HFFc6 (cell line): ENCODE data around the gene CSNK2A3. TPM values are rescaled to one million over a fixed set of nuclear protein-coding genes. Genes with fewer than 3 reads are reported as not detected.

ENCODE experiments used
- DNase-seq: peaks from one replicate; pipeline ENCODE4 v3.0.0-alpha.2; 2018
- H3K27ac Mint-ChIP-seq: 2 replicates; pipeline ENCODE4 v1.8.0; 2020; ENCODE audit warnings: mild to moderate bottlenecking, mixed read lengths
- H3K27me3 Mint-ChIP-seq: 2 replicates; pipeline ENCODE4 v1.8.0; 2021; ENCODE audit warnings: mild to moderate bottlenecking, moderate library complexity, mixed read lengths; ENCODE audit not compliant: insufficient read depth
- H3K36me3 Mint-ChIP-seq: 2 replicates; pipeline ENCODE4 v1.8.0; 2021; ENCODE audit warnings: low read depth, mixed read lengths
- H3K4me1 Mint-ChIP-seq: 2 replicates; pipeline ENCODE4 v1.8.0; 2020; ENCODE audit warnings: low read depth, mixed read lengths
- H3K4me3 Mint-ChIP-seq: 2 replicates; pipeline ENCODE4 v1.8.0; 2020; ENCODE audit warnings: mild to moderate bottlenecking, moderate library complexity, mixed read lengths
- H3K9me3 Mint-ChIP-seq: 2 replicates; pipeline ENCODE4 v1.8.0; 2020; ENCODE audit warnings: mild to moderate bottlenecking, mixed read lengths
- CTCF ChIP-seq: fragments of 200-600 bp; sonication (generic); IDR thresholded peaks from 2 replicates; pipeline ENCODE4 v1.5.0; 2021; ENCODE audit warnings: antibody characterized with exemption, mild to moderate bottlenecking
- total RNA-seq, 6 experiments: library from RNA; stranded (reverse); fragmentation: NEBNext Ultra II Directional; extraction: Animal tissue kit (Norgen Biotek cat#: 25700); gene quantifications; 2 replicates in 1 of 6; 3 replicates in 5 of 6; pipeline ENCODE4 v1.2.3, GENCODE V29; 2021

Gene CSNK2A3
- total RNA-seq, 6 experiments from 2014 or later = 1.2 to 3.6 (median 2.0) TPM

GRCh38 chr11:11390068-11390771 is 37.2 kb upstream of the CSNK2A3 start:
- Mint-ChIP-seq H3K27ac (no peak overlapping the region; the same call in 1 of the 2 replicates), H3K4me3 (no peak overlapping the region), H3K4me1 (peaks cover 65% of the 10 kb centered on the region), H3K9me3 (no peaks in the 10 kb centered on the region), H3K27me3 (peaks cover 6% of the 10 kb centered on the region; the same call in 1 of the 2 replicates), H3K36me3 (peaks cover 6% of the 10 kb centered on the region; the same call in 1 of the 2 replicates)
- DNase-seq = no peak
- TF ChIP-seq CTCF = no peak

GRCh38 chr11:11389238-11389637 is 36.2 kb upstream of the CSNK2A3 start:
- no peak for TF ChIP-seq CTCF
- H3K27ac Mint-ChIP-seq = no peak overlapping the region
- peaks cover 6% of the 10 kb centered on the region; the same call in 1 of the 2 replicates for H3K27me3 Mint-ChIP-seq
- H3K9me3 Mint-ChIP-seq = no peaks in the 10 kb centered on the region
- peaks cover 3% of the 10 kb centered on the region; the same call in 1 of the 2 replicates for H3K36me3 Mint-ChIP-seq
- no peak overlapping the region for H3K4me3 Mint-ChIP-seq
- peaks cover 61% of the 10 kb centered on the region for H3K4me1 Mint-ChIP-seq
- no peak for DNase-seq

GRCh38 chr11:11387622-11388305 is 34.7 kb upstream of the CSNK2A3 start:
- Mint-ChIP-seq H3K36me3 (peaks cover 3% of the 10 kb centered on the region; the same call in 1 of the 2 replicates), H3K4me1 (peaks cover 63% of the 10 kb centered on the region), H3K27ac (no peak overlapping the region), H3K9me3 (no peaks in the 10 kb centered on the region), H3K4me3 (no peak overlapping the region), H3K27me3 (peaks cover 6% of the 10 kb centered on the region; the same call in 1 of the 2 replicates)
- no peak for DNase-seq
- no peak for TF ChIP-seq CTCF

- Mint-ChIP-seq H3K9me3 (no peaks in the 10 kb centered on the region), H3K4me1 (peaks cover 62% of the 10 kb centered on the region), H3K36me3 (peaks cover 3% of the 10 kb centered on the region; the same call in 1 of the 2 replicates), H3K4me3 (no peak overlapping the region), H3K27me3 (peaks cover 6% of the 10 kb centered on the region; the same call in 1 of the 2 replicates), H3K27ac (no peak overlapping the region)
- TF ChIP-seq CTCF = no peak
- no peak for DNase-seq
Observed at GRCh38 chr11:11387207-11387606, 34.2 kb upstream of the CSNK2A3 start.

- Mint-ChIP-seq H3K9me3 (no peaks in the 10 kb centered on the region), H3K4me3 (no peak overlapping the region), H3K36me3 (no peaks in the 10 kb centered on the region), H3K27me3 (peaks cover 7% of the 10 kb centered on the region), H3K4me1 (peaks cover 38% of the 10 kb centered on the region), H3K27ac (no peak overlapping the region)
- TF ChIP-seq CTCF = no peak
- DNase-seq = no peak
Observed at GRCh38 chr11:11384829-11385228, 31.8 kb upstream of the CSNK2A3 start.
